Neural crest cell (in vitro differentiated cells): ENCODE data around the gene NIPSNAP2. TPM values are rescaled to one million over a fixed set of nuclear protein-coding genes. Genes with fewer than 3 reads are reported as not detected.
"Not testable (repeated sequence)": the region's sequence is repeated elsewhere in the genome, so short reads cannot be mapped to it uniquely, and the experiment has no call there.

ENCODE experiments used
- DNase-seq: peaks from one replicate; pipeline ENCODE4 v3.0.0; 2021; ENCODE audit warnings: low read depth, mixed read lengths, low spot score
- H3K27ac Mint-ChIP-seq: one replicate; pipeline ENCODE4 v1.8.0; 2021; ENCODE audit warnings: mild to moderate bottlenecking, mixed read lengths; ENCODE audit not compliant: unreplicated experiment
- H3K27me3 Mint-ChIP-seq: 2 replicates; pipeline ENCODE4 v1.8.0; 2021; ENCODE audit warnings: low read depth, mild to moderate bottlenecking, mixed read lengths
- H3K36me3 Mint-ChIP-seq: 2 replicates; pipeline ENCODE4 v1.8.0; 2021; ENCODE audit warnings: low read depth, mild to moderate bottlenecking, mixed read lengths
- H3K4me1 Mint-ChIP-seq: 2 replicates; pipeline ENCODE4 v1.8.0; 2021; ENCODE audit warnings: mixed read lengths
- H3K4me3 Mint-ChIP-seq: one replicate; pipeline ENCODE4 v1.8.0; 2021; ENCODE audit warnings: mild to moderate bottlenecking, mixed read lengths
- H3K9me3 Mint-ChIP-seq: 2 replicates; pipeline ENCODE4 v1.8.0; 2021; ENCODE audit warnings: mixed read lengths
- CTCF ChIP-seq: fragments of 200-600 bp; sonication (generic); conservative IDR thresholded peaks from 2 replicates; pipeline ENCODE4 v1.5.0; 2021; ENCODE audit warnings: antibody characterized with exemption, mild to moderate bottlenecking
- total RNA-seq: library from RNA; stranded (reverse); gene quantifications from 2 replicates; pipeline ENCODE4 v1.2.1, GENCODE V29; 2021

The NIPSNAP2 gene
- total RNA-seq, 1 donor from 2014 or later, result 51.2 TPM

- not testable (repeated sequence) for H3K27ac Mint-ChIP-seq, DNase-seq, H3K36me3 Mint-ChIP-seq, H3K27me3 Mint-ChIP-seq, H3K9me3 Mint-ChIP-seq
- TF ChIP-seq CTCF, result peak; percentile 25
- H3K4me1 Mint-ChIP-seq, result peaks cover 29% of the 10 kb centered on the region
- H3K4me3 Mint-ChIP-seq, result peak overlapping the region; percentile 25
Measured at GRCh38 chr7:56048763-56049162, 84.4 kb downstream of the NIPSNAP2 start.

Other genes with a start within 250 kb of the NIPSNAP2 start
- not detected in 2 replicates for gene SEPTIN14, start 101.8 kb upstream of the NIPSNAP2 start, total RNA-seq
- gene ZNF713, start 77.1 kb upstream of the NIPSNAP2 start, total RNA-seq, result 9.6 and 10.0 TPM in 2 replicates
- gene MRPS17, start 12.7 kb upstream of the NIPSNAP2 start, total RNA-seq, result 20.3 and 22.5 TPM in 2 replicates
- gene PSPH, start 86.9 kb downstream of the NIPSNAP2 start, total RNA-seq, result 42.5 and 43.9 TPM in 2 replicates
- gene CCT6A, start 87.2 kb downstream of the NIPSNAP2 start, total RNA-seq, result 221 and 229 TPM in 2 replicates
- gene SUMF2, start 99.7 kb downstream of the NIPSNAP2 start, total RNA-seq, result 82.1 and 85.9 TPM in 2 replicates
- 1.1 and 1.7 TPM in 2 replicates for gene PHKG1, start 128.4 kb downstream of the NIPSNAP2 start, total RNA-seq
- gene CHCHD2, start 141.9 kb downstream of the NIPSNAP2 start, total RNA-seq, result 318 and 330 TPM in 2 replicates
- not detected in 2 replicates for gene NUPR2, start 151.8 kb downstream of the NIPSNAP2 start, total RNA-seq